GM12891 (cell line): ENCODE data around the gene RAB19.

Experiments used
- PAX5 ChIP-seq: IDR thresholded peaks from 2 replicates; pipeline ENCODE4 v1.6.1; 2011; ENCODE audit warnings: low read length, moderate library complexity, mild to moderate bottlenecking; ENCODE audit not compliant: insufficient read depth, severe bottlenecking
- POLR2A ChIP-seq: IDR thresholded peaks from 2 replicates; pipeline ENCODE4 v1.6.1; 2011; ENCODE audit warnings: low read depth, low read length, control low read depth
- POLR2AphosphoS5 ChIP-seq: IDR thresholded peaks from 2 replicates; pipeline ENCODE4 v1.6.1; 2011; ENCODE audit warnings: low read depth, low read length, control low read depth
- POU2F2 ChIP-seq: IDR thresholded peaks from 2 replicates; pipeline ENCODE4 v1.6.1; 2011; ENCODE audit warnings: low read depth, mild to moderate bottlenecking, control low read depth, low read length, moderate library complexity
- SPI1 ChIP-seq: IDR thresholded peaks from 2 replicates; pipeline ENCODE4 v1.6.1; 2011; ENCODE audit warnings: low read depth, low read length, control low read depth
- TAF1 ChIP-seq: IDR thresholded peaks from 2 replicates; pipeline ENCODE4 v1.6.1; 2011; ENCODE audit warnings: low read depth, low read length, control low read depth

- no peak for TF ChIP-seq POLR2AphosphoS5
- TF ChIP-seq POLR2A = no peak
- no peak for TF ChIP-seq TAF1
- TF ChIP-seq POU2F2 = no peak
- no peak for TF ChIP-seq PAX5
- no peak for TF ChIP-seq SPI1
Measured at GRCh38 chr7:140423501-140423900, 19.6 kb downstream of the RAB19 start.
